HG03432 (cell line): Measurements from ENCODE around the gene SCN4B.

Experiments
- ATAC-seq: cut with Tn5 transposase; IDR thresholded peaks from one replicate; pipeline ENCODE4 v1.9.1; 2021; ENCODE audit warnings: mild to moderate bottlenecking, moderate library complexity; ENCODE audit not compliant: unreplicated experiment

The SCN4B gene

GRCh38 chr11:118135051-118135795 lies 17.4 kb downstream of the SCN4B start:
- ATAC-seq, result no peak

- no peak for ATAC-seq
Measured at GRCh38 chr11:118133816-118134215, 18.8 kb downstream of the SCN4B start.

GRCh38 chr11:118132385-118133151 lies 20.1 kb downstream of the SCN4B start:
- no peak for ATAC-seq

GRCh38 chr11:118129471-118130172 lies 23.0 kb downstream of the SCN4B start:
- no peak for ATAC-seq

GRCh38 chr11:118128721-118129470 lies 23.7 kb downstream of the SCN4B start:
- no peak for ATAC-seq

GRCh38 chr11:118128310-118128709 lies 24.3 kb downstream of the SCN4B start:
- ATAC-seq, result no peak

GRCh38 chr11:118126082-118126838 lies 26.4 kb downstream of the SCN4B start:
- ATAC-seq, result no peak

- ATAC-seq, result no peak
Measured at GRCh38 chr11:118124929-118125535, 27.6 kb downstream of the SCN4B start.

- ATAC-seq, result no peak
Measured at GRCh38 chr11:118120793-118121192, 31.8 kb downstream of the SCN4B start.

GRCh38 chr11:118117790-118118601 lies 34.6 kb downstream of the SCN4B start:
- peak; percentile 77 for ATAC-seq

- ATAC-seq, result no peak
Measured at GRCh38 chr11:118115048-118115447, 37.6 kb downstream of the SCN4B start.

- no peak for ATAC-seq
Measured at GRCh38 chr11:118114266-118114665, 38.4 kb downstream of the SCN4B start.

GRCh38 chr11:118112711-118113430 lies 39.8 kb downstream of the SCN4B start:
- ATAC-seq, result no peak

- ATAC-seq, result no peak
Measured at GRCh38 chr11:118111744-118112035, 40.9 kb downstream of the SCN4B start.

- no peak for ATAC-seq
Measured at GRCh38 chr11:118111019-118111743, 41.4 kb downstream of the SCN4B start.

- ATAC-seq, result no peak
Measured at GRCh38 chr11:118109231-118109630, 43.4 kb downstream of the SCN4B start.

GRCh38 chr11:118108513-118108912 lies 44.1 kb downstream of the SCN4B start:
- no peak for ATAC-seq

- ATAC-seq, result no peak
Measured at GRCh38 chr11:118106789-118107335, 45.8 kb downstream of the SCN4B start.
